ENCODE results near the gene SMYD3. TPM values are rescaled to one million over a fixed set of nuclear protein-coding genes. Genes with fewer than 3 reads are reported as not detected.

SMYD3 gene
- total and polyA plus RNA-seq, 10 donors: 12.5 to 33.1 (median 21.0) TPM

DNA sequence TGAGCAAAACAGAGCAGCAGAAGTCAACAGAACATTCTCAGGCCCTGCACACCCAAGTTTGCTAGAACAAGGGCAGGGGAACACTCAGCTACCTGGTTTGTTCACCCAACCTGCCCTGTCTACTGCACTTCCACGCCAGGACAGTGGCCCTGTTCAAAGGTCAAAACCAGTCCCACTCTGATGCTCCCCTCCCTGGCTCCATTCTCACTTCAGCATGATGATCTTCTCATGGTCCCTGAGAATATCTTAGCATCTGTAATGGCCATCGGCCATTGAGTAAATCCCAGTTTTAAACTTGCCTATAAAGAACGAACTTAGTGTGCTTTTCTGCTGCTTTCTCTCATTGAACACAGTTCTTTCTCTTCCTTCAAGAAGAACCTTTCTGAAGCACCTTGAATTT lies 293.6 kb downstream of the SMYD3 start:
- Histone ChIP-seq H3K27ac (no peak overlapping the region), H3K4me3 (no peak overlapping the region), H3K4me1 (peaks cover 0 to 15% (median 0%) of the 10 kb centered on the region in 6 donors), H3K27me3 (replicated peaks in 1 of 7) (no peaks in the 10 kb centered on the region), H3K9me3 (no peaks in the 10 kb centered on the region), H3K36me3 (no peaks in the 10 kb centered on the region)
- DNase-seq: no peak
- intact Hi-C loops (cut with DNase I; ENCODE audit: low total_unique reads): no loop called here
- TF ChIP-seq POLR2AphosphoS5 (IDR thresholded peaks at IDR 0.05) (no peak), POLR2A (IDR thresholded peaks at IDR 0.05) (no peak)
- TF ChIP-seq, protein P1, sequence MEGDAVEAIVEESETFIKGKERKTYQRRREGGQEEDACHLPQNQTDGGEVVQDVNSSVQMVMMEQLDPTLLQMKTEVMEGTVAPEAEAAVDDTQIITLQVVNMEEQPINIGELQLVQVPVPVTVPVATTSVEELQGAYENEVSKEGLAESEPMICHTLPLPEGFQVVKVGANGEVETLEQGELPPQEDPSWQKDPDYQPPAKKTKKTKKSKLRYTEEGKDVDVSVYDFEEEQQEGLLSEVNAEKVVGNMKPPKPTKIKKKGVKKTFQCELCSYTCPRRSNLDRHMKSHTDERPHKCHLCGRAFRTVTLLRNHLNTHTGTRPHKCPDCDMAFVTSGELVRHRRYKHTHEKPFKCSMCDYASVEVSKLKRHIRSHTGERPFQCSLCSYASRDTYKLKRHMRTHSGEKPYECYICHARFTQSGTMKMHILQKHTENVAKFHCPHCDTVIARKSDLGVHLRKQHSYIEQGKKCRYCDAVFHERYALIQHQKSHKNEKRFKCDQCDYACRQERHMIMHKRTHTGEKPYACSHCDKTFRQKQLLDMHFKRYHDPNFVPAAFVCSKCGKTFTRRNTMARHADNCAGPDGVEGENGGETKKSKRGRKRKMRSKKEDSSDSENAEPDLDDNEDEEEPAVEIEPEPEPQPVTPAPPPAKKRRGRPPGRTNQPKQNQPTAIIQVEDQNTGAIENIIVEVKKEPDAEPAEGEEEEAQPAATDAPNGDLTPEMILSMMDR (IDR thresholded peaks at IDR 0.05 in 8 of 11, conservative IDR thresholded peaks at IDR 0.05 in 3 of 11): no peak
- WGBS, 5 donors: 90 to 99% (median 94%) methylated on average over 3 of the region's 3 CpGs

DNA sequence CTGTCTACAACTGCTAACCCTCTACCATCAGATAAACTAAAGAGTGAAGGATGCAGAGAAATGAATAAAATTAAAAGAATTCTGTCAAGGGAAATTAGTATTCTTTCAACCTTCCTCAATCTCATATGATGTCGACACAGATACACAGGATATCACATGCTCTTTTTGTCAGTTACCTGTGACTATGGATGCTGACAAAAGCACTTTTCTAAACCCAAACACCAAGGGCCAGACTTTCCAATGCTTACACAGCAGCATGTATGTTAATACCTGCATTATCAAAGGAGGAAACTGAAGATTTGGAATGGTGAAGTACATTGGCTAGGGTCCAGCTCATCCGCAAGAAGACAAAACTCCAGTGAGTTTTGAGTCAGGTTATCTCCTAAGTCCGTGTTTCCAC lies 294.0 kb downstream of the SMYD3 start:
- peaks cover 0 to 15% (median 0%) of the 10 kb centered on the region in 6 donors for H3K4me1 ChIP-seq
- H3K9me3 ChIP-seq: no peaks in the 10 kb centered on the region
- H3K27me3 ChIP-seq (replicated peaks in 1 of 7): no peaks in the 10 kb centered on the region
- H3K27ac ChIP-seq: no peak overlapping the region
- H3K4me3 ChIP-seq: no peak overlapping the region
- WGBS, 5 donors: 75 to 82% (median 78%) methylated on average over 3 of the region's 3 CpGs
- no peak for DNase-seq
- TF ChIP-seq POLR2AphosphoS5 (IDR thresholded peaks at IDR 0.05) (no peak), POLR2A (IDR thresholded peaks at IDR 0.05) (no peak)
- TF ChIP-seq, protein P1 (IDR thresholded peaks at IDR 0.05 in 8 of 11, conservative IDR thresholded peaks at IDR 0.05 in 3 of 11): no peak
- H3K36me3 ChIP-seq: no peaks in the 10 kb centered on the region
- intact Hi-C loops (cut with DNase I; ENCODE audit: low total_unique reads): no loop called here

DNA sequence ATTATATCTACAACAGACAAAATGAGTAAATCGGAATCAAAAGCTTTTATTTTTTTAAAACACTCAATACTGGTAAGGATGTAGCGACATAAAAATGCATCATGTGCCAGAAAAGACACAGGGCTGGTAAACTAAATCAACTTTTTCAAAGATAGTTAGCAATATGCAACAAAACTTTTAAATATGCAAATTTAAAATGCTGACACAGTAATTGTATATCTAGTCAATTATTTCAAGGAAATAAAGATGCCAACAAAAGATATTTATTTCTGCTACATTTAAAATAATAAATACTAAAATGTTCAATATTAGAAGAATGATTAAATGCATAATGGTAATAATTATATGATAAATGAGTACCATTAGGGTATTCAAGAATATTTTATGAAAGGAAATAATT lies 295.1 kb downstream of the SMYD3 start:
- no peak overlapping the region for H3K27ac ChIP-seq
- H3K4me1 ChIP-seq: peaks cover 0 to 15% (median 0%) of the 10 kb centered on the region in 6 donors
- no peak overlapping the region for H3K4me3 ChIP-seq
- intact Hi-C loops (cut with DNase I; ENCODE audit: low total_unique reads): no loop called here
- no peaks in the 10 kb centered on the region for H3K36me3 ChIP-seq
- DNase-seq: no peak
- H3K9me3 ChIP-seq: no peaks in the 10 kb centered on the region
- TF ChIP-seq POLR2A (IDR thresholded peaks at IDR 0.05) (no peak), POLR2AphosphoS5 (IDR thresholded peaks at IDR 0.05) (no peak)
- no peaks in the 10 kb centered on the region for H3K27me3 ChIP-seq (replicated peaks in 1 of 7)
- WGBS, 5 donors: 93 to 98% (median 96%) methylated on average over 2 of the region's 2 CpGs

DNA sequence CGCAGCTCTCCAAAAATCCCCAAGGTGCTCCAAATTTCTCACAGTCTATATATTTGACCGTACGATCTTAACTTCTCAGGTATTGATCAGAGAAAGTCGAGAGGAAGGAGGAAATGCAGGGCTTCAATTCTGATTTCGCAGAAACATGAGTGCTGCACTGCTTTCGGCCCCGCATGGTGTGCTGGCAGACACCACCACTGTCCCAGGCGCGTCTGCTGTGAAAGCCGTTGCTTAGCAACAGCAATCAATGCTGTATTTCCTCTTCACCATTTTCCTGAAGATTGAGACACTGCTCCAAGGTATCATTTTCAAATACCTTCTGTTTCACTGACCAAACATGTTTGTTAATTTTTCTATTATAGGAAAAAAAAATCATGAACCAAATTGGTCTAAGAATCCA lies 296.3 kb downstream of the SMYD3 start:
- DNase-seq: no peak
- Histone ChIP-seq H3K9me3 (no peaks in the 10 kb centered on the region), H3K4me1 (peaks cover 0 to 13% (median 0%) of the 10 kb centered on the region in 6 donors), H3K27me3 (replicated peaks in 1 of 7) (no peaks in the 10 kb centered on the region), H3K4me3 (no peak overlapping the region), H3K27ac (no peak overlapping the region), H3K36me3 (no peaks in the 10 kb centered on the region)
- intact Hi-C loops (cut with DNase I; ENCODE audit: low total_unique reads): no loop called here
- no peak for TF ChIP-seq POLR2A (IDR thresholded peaks at IDR 0.05)
- TF ChIP-seq, protein P1 (IDR thresholded peaks at IDR 0.05 in 8 of 11, conservative IDR thresholded peaks at IDR 0.05 in 3 of 11): no peak
- WGBS, 5 donors: 84 to 95% (median 87%) methylated on average over 10 of the region's 10 CpGs

DNA sequence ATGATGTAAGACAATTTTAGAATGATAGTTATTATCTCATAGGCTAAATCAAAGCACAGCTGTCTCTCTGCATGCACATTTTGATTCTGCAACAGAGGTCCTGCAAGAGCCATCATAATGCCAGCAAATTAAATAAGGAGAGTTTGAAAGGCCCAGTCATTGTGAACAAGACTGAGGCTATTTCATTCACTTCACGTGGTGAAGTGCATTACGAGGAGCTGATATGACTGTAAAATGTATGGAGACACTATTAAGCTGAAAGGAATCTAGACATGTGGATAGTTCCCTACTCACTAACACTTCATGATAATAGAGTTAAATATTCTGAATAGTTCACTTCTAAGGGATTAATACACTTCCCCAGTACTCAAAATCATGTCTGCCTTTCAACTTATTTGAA lies 299.0 kb downstream of the SMYD3 start:
- no peaks in the 10 kb centered on the region for H3K36me3 ChIP-seq
- H3K27me3 ChIP-seq (replicated peaks in 1 of 7): no peaks in the 10 kb centered on the region
- intact Hi-C loops (cut with DNase I; ENCODE audit: low total_unique reads): no loop called here
- no peak overlapping the region for H3K27ac ChIP-seq
- 90 to 98% (median 92%) methylated on average over 2 of the region's 2 CpGs for WGBS, 5 donors
- H3K4me3 ChIP-seq: no peak overlapping the region
- no peak for DNase-seq
- H3K9me3 ChIP-seq: no peaks in the 10 kb centered on the region
- TF ChIP-seq POLR2A (IDR thresholded peaks at IDR 0.05) (no peak), POLR2AphosphoS5 (IDR thresholded peaks at IDR 0.05) (no peak)
- TF ChIP-seq, protein P1 (IDR thresholded peaks at IDR 0.05 in 8 of 11, conservative IDR thresholded peaks at IDR 0.05 in 3 of 11): no peak
- H3K4me1 ChIP-seq: no peaks in the 10 kb centered on the region

Measured in spleen (tissue), 11 donors.